Measurements from ENCODE around the gene DMRTC2.

Gene DMRTC2

DNA sequence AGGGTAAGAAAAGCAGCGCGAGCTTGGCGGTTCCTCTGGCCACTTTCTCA is at the start of gene DMRTC2:
Gene DMRTC2, plus strand, starts transcription at position 42 of the 50 bp plus-strand sequence. CDS start 2,387 bp downstream, outside the sequence.
- TF ChIP-seq, protein P1, sequence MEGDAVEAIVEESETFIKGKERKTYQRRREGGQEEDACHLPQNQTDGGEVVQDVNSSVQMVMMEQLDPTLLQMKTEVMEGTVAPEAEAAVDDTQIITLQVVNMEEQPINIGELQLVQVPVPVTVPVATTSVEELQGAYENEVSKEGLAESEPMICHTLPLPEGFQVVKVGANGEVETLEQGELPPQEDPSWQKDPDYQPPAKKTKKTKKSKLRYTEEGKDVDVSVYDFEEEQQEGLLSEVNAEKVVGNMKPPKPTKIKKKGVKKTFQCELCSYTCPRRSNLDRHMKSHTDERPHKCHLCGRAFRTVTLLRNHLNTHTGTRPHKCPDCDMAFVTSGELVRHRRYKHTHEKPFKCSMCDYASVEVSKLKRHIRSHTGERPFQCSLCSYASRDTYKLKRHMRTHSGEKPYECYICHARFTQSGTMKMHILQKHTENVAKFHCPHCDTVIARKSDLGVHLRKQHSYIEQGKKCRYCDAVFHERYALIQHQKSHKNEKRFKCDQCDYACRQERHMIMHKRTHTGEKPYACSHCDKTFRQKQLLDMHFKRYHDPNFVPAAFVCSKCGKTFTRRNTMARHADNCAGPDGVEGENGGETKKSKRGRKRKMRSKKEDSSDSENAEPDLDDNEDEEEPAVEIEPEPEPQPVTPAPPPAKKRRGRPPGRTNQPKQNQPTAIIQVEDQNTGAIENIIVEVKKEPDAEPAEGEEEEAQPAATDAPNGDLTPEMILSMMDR (IDR thresholded peaks at IDR 0.05; ENCODE audit: control insufficient read depth, insufficient read depth, low read depth, low read length, missing control alignments): no peak

DNA sequence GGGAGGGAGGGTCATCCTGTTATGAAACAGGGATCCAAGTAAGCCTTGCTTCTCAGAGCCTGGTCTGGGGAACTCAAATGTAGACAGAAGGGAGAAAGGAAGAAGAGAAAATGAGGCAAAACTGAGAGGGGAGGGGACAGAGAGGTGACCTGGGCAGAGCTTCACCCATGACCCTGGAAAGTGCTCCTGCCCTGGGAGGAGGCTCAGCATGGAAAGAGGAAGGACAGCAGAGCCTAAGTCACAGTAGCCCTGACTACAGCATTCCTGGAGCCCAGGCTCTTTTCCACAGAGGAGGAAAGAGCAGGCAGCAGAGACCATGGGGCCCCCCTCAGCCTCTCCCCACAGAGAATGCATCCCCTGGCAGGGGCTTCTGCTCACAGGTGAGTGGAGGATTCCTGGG is 48.5 kb upstream of the DMRTC2 start, which contains the start of gene CEACAM3:
Gene CEACAM3, plus strand, starts transcription at position 226 of the 400 bp plus-strand sequence. Its CDS starts 91 bp downstream, at position 317.
- no peak within 1 kb of the TSS for H3K4me3 ChIP-seq (ENCODE audit: control insufficient read depth, low read depth, low read length)
- TF ChIP-seq, protein P1 (IDR thresholded peaks at IDR 0.05; ENCODE audit: control insufficient read depth, insufficient read depth, low read depth, low read length, missing control alignments): no peak
- no peak for DNase-seq (ENCODE audit: low read depth)

More for the DNA sequence above, at the start of gene DMRTC2:
- H3K4me3 ChIP-seq (ENCODE audit: control insufficient read depth, low read depth, low read length): no peak within 1 kb of the TSS
- DNase-seq (ENCODE audit: low read depth): no peak

DNA sequence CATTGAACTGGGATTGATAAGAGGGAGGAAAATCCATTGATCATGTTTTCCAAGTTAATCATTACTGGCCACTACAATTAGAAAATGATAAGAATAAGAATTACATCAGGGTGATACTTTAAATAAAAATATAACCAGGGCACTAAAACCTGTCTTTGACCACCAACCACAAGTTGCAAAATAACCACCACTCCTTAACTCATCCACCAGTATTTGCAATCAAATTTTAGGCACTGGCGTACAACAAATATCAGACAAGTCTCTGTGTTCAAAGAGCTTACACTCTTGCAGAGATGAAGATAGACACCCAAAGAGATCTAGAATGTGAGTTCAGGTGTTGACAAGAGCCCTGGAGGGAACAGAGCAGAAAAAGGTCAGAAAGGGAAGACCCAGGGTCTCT is 47.9 kb upstream of the DMRTC2 start:
- DNase-seq (ENCODE audit: low read depth): no peak

DNA sequence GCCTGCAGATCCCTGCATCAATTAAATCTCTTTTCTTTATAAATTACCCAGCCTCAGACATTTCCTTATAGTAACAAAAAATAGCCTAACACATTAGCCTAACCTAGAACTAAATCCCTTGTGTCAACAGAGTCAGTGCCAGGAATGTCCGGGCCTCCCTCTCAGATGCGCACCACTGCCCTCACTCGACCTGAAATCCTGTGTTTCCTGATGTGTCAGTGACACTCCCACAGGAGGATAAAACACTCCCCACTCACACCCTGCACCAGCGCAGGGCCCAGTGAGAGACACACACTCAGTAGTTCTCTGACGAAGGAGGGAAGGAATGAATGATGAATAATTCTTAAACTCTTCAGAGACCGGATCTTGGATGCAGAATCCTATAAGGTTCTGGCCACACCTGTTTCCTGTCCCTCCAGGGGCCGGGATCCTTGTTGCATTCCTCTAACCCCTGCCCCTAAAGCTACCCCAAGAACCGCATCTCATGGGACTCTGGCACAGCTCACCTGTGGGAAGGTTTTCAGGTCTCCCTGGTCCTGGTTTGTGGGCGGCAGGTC is 45.3 kb upstream of the DMRTC2 start:
- H3K4me3 ChIP-seq (ENCODE audit: control insufficient read depth, low read depth, low read length): no peak overlapping the region
- DNase-seq (ENCODE audit: low read depth): no peak
- TF ChIP-seq, protein P1 (IDR thresholded peaks at IDR 0.05; ENCODE audit: control insufficient read depth, insufficient read depth, low read depth, low read length, missing control alignments): no peak

More for the DNA sequence above, 47.9 kb upstream of the DMRTC2 start:
- TF ChIP-seq, protein P1 (IDR thresholded peaks at IDR 0.05; ENCODE audit: control insufficient read depth, insufficient read depth, low read depth, low read length, missing control alignments): no peak
- H3K4me3 ChIP-seq (ENCODE audit: control insufficient read depth, low read depth, low read length): no peak overlapping the region

DNA sequence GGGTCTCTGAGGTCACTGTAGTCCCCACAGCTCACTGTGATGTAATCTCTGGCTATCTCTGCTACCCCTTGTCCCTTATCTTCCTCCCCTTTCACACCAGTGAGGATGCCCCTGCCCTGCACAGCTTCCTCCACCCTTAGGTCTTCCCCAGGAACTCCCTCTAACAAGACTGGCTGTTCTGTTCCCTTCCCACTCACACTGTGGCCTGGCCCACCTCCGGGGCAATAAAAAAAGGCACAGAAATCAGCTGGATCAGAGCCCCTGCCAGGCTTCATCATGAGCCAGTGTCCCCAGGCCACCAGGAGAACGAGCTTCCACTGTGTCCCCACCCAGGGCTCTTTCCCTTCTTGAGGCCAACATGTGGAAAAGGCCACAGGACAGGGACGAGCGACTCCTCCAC is 43.8 kb upstream of the DMRTC2 start:
- H3K4me3 ChIP-seq (ENCODE audit: control insufficient read depth, low read depth, low read length): no peak overlapping the region
- TF ChIP-seq, protein P1 (IDR thresholded peaks at IDR 0.05; ENCODE audit: control insufficient read depth, insufficient read depth, low read depth, low read length, missing control alignments): no peak
- no peak for DNase-seq (ENCODE audit: low read depth)

DNA sequence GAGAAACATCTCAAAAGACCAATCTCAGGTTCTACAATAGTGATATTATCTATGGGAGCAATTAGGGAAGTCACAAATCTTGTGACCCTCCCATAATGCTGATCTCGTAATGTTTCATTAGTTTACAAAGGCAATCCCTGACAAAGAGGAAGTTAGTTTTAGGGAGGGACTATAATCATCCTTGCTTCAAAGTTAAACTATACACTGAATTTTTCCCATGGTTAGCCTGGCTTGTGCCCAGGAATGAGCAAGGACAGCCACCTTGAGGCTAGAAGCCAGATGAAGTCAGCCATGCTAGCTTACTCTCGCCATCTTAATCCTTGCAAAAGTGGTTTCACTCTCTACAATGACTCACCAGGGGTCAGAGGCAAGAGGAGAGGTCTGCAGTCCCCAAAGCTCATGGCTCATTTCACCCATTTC is 43.0 kb upstream of the DMRTC2 start:
- TF ChIP-seq, protein P1 (IDR thresholded peaks at IDR 0.05; ENCODE audit: control insufficient read depth, insufficient read depth, low read depth, low read length, missing control alignments): no peak
- no peak overlapping the region for H3K4me3 ChIP-seq (ENCODE audit: control insufficient read depth, low read depth, low read length)
- DNase-seq (ENCODE audit: low read depth): no peak

DNA sequence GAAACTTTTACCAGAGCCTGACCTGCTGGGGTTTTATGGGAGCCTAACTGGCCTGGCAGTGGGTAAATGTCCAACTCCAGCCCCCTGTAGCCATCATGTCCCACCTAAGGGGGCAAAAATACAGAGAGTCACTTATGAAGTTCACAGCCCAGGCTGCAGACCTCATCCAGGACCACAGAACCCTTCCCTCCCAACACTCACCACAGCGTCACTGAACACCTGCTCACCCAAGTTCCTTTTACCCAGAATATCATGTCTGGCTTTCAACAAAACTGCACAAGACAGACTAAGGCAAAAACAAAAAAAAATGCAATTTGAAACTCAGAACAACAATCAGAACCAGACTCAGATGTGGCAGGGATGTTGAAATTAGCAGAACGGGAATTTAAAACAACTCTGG is 42.1 kb upstream of the DMRTC2 start:
- TF ChIP-seq, protein P1 (IDR thresholded peaks at IDR 0.05; ENCODE audit: control insufficient read depth, insufficient read depth, low read depth, low read length, missing control alignments): no peak
- DNase-seq (ENCODE audit: low read depth): no peak
- H3K4me3 ChIP-seq (ENCODE audit: control insufficient read depth, low read depth, low read length): no peak overlapping the region
